Ovary (tissue), 9 donors: ENCODE measurements around the gene EVA1A. TPM values are rescaled to one million over a fixed set of nuclear protein-coding genes. Genes with fewer than 3 reads are reported as not detected.

Experiments used
- DNase-seq, 5 donors: peaks; one replicate each; pipeline ENCODE4 v3.0.0-alpha.2; 2019 to 2020
- H3K27ac ChIP-seq, 2 donors: fragments of 200-600 bp; one replicate each; pipeline versions ENCODE4 v1.5.1 to v1.8.0; 2019 to 2022
- H3K27me3 ChIP-seq: fragments of 200-600 bp; one replicate; pipeline ENCODE4 v1.8.0; 2022
- H3K36me3 ChIP-seq: fragments of 200-600 bp; sonication (generic); one replicate; pipeline ENCODE4 v1.5.1; 2019
- H3K4me1 ChIP-seq: one replicate; pipeline ENCODE4 v1.8.1; 2013; ENCODE audit warnings: mild to moderate bottlenecking, moderate library complexity; ENCODE audit not compliant: insufficient read depth
- H3K4me3 ChIP-seq: fragments of 200-600 bp; sonication (generic); one replicate; pipeline ENCODE4 v1.5.1; 2017
- H3K9me3 ChIP-seq, 2 donors: fragments of 200-600 bp in 1 of 2; sonication (generic) in 1 of 2; one replicate each; pipeline versions ENCODE4 v1.5.1 to v1.8.1; 2013 to 2019; ENCODE audit warnings: mild to moderate bottlenecking in 1 of 2, moderate library complexity in 1 of 2
- CTCF ChIP-seq, 3 donors: fragments of 450-650 bp in 2 of 3; fragments of 200-600 bp in 1 of 3; IDR thresholded peaks; one replicate each; pipeline versions ENCODE4 v1.5.1 to v1.8.0; 2016 to 2022; ENCODE audit warnings: antibody characterized with exemption in 3 of 3, mild to moderate bottlenecking in 1 of 3
- EP300 ChIP-seq: sonication (generic); formaldehyde crosslinking; IDR thresholded peaks from one replicate; pipeline ENCODE4 v1.6.1; 2017; ENCODE audit warnings: antibody characterized with exemption
- POLR2A ChIP-seq: fragments of 450-650 bp; IDR thresholded peaks from one replicate; pipeline ENCODE4 v1.6.1; 2017; ENCODE audit warnings: antibody characterized with exemption, mild to moderate bottlenecking, moderate library complexity
- WGBS, 3 donors: extraction: QIAGEN DNeasy Blood & Tissue Kit in 1 of 3; methylation state at CpG; one replicate each; pipeline versions ENCODE4 v1.1.5 to v1.1.7; 2013 to 2017; 5-methylcytosine and 5-hydroxymethylcytosine counted together
- intact Hi-C, 4 donors: fragments of 100-400 bp; cut with DNase I; formaldehyde crosslinking; loops; one replicate each; pipeline versions ENCODE4 v1.11.0 to v1.15.1; 2022 to 2023
- polyA plus RNA-seq, 2 donors: library from polyadenylated mRNA; stranded (reverse); fragments of 200-250 nt in 1 of 2; fragments of 350-450 nt in 1 of 2; fragmentation: Illumina TruSeq in 1 of 2; extraction: RNeasy Lipid Tissue Mini Kit (QIAGEN cat#74804) in 1 of 2; gene quantifications; one replicate each; pipeline ENCODE4 v1.2.3, GENCODE V29; 2013 to 2014
- total RNA-seq, 7 donors: library from RNA; depleted of rRNA in 2 of 7; stranded (reverse); fragments of >200 nt in 2 of 7; fragmentation: NEBNext Ultra II Directional in 3 of 7; extraction: Animal tissue kit (Norgen Biotek cat#: 25700) in 3 of 7; gene quantifications; one replicate each; pipeline versions ENCODE4 v1.1.0 to v1.2.4, GENCODE V29; 2016 to 2023
- donor health status: DM: no; HTN: no; CAD: no; lungs with moderate emphysema.
- donor health status: DM: no; HTN: no; CAD: no.
- donor health status: Bipolar disorder and iron deficiency.
- donor health status: DM: yes; HTN: yes; CAD: no.
- donor health status: DM: no; HTN: no; CAD: no.
- donor health status: DM: yes; HTN: yes; CAD: no.

Gene EVA1A
- total and polyA plus RNA-seq, 9 donors: 0.62 to 12.2 (median 1.4) TPM

GRCh38 chr2:75552222-75552621, 8.5 kb downstream of the EVA1A start:
- no peaks in the 10 kb centered on the region for H3K4me1 ChIP-seq
- H3K4me3 ChIP-seq: no peak overlapping the region
- TF ChIP-seq EP300 (no peak), CTCF (IDR thresholded peaks at IDR 0.05) (no peak), POLR2A (no peak)
- H3K9me3 ChIP-seq: no peaks in the 10 kb centered on the region
- H3K27ac ChIP-seq: no peak overlapping the region
- no peak for DNase-seq
- intact Hi-C loops: loop anchor here in 1 of 4 donors (5.0 kb wide), 1 partner anchor 35 kb away; no protein-coding TSS in a partner anchor
- WGBS, 3 donors: 78 to 89% (median 87%) methylated on average over 1 of the region's 1 CpG
- H3K27me3 ChIP-seq: no peaks in the 10 kb centered on the region
- no peaks in the 10 kb centered on the region for H3K36me3 ChIP-seq

- no peak for DNase-seq
- 84 to 97% (median 86%) methylated on average over 3 of the region's 3 CpGs for WGBS, 3 donors
- Histone ChIP-seq H3K27ac (no peak overlapping the region), H3K9me3 (no peaks in the 10 kb centered on the region), H3K4me3 (no peak overlapping the region), H3K27me3 (no peaks in the 10 kb centered on the region), H3K4me1 (no peaks in the 10 kb centered on the region), H3K36me3 (no peaks in the 10 kb centered on the region)
- TF ChIP-seq EP300 (no peak), POLR2A (no peak), CTCF (IDR thresholded peaks at IDR 0.05) (no peak)
- intact Hi-C loops: loop anchor here in 1 of 4 donors (5.0 kb wide), 1 partner anchor 34 kb away; no protein-coding TSS in a partner anchor
Observed at GRCh38 chr2:75551434-75551833, 9.3 kb downstream of the EVA1A start.

GRCh38 chr2:75549401-75550253, 11.1 kb downstream of the EVA1A start:
- intact Hi-C loops: loop anchor here in 1 of 4 donors (5.0 kb wide), 1 partner anchor 32 kb away; no protein-coding TSS in a partner anchor
- H3K4me3 ChIP-seq: no peak overlapping the region
- TF ChIP-seq EP300: no peak
- TF ChIP-seq CTCF (IDR thresholded peaks at IDR 0.05): no peak
- no peak for TF ChIP-seq POLR2A
- H3K4me1 ChIP-seq: no peaks in the 10 kb centered on the region
- H3K27ac ChIP-seq: no peak overlapping the region
- WGBS, 3 donors: 64 to 83% (median 76%) methylated on average over 2 of the region's 2 CpGs
- H3K27me3 ChIP-seq: no peaks in the 10 kb centered on the region
- DNase-seq: no peak
- no peaks in the 10 kb centered on the region for H3K9me3 ChIP-seq
- H3K36me3 ChIP-seq: no peaks in the 10 kb centered on the region

- Histone ChIP-seq H3K9me3 (no peaks in the 10 kb centered on the region), H3K36me3 (no peaks in the 10 kb centered on the region), H3K27ac (no peak overlapping the region), H3K4me3 (no peak overlapping the region), H3K4me1 (no peaks in the 10 kb centered on the region), H3K27me3 (no peaks in the 10 kb centered on the region)
- no peak for DNase-seq
- WGBS, 3 donors: 33 to 39% (median 34%) methylated on average over 2 of the region's 2 CpGs
- intact Hi-C loops: no loop called here
- TF ChIP-seq POLR2A (no peak), CTCF (IDR thresholded peaks at IDR 0.05) (no peak), EP300 (no peak)
Observed at GRCh38 chr2:75548036-75548573, 12.6 kb downstream of the EVA1A start.
